HCT116 (cell line): ENCODE data around the gene ABCB8. TPM values are rescaled to one million over a fixed set of nuclear protein-coding genes. Genes with fewer than 3 reads are reported as not detected.

Experiments used
- ATAC-seq: fragments of 200-7000 bp; cut with Tn5 transposase; 2 replicates; pipeline ENCODE4 v1.9.1; 2020; ENCODE audit warnings: mild to moderate bottlenecking, moderate library complexity
- BruUV-seq: library from RNA; stranded (reverse); fragments of 400-500 nt; replicated peaks from 2 replicates; lab custom pipeline; 2021; lab: Mats Ljungman, UMichigan
- CTCF ChIA-PET: fragments of 300-600 bp; sonication (Branson Sonifier 250); formaldehyde crosslinking; loops from one replicate; lab custom pipeline; 2021; ENCODE audit warnings: antibody characterized with exemption; lab: Charles Lee
- POLR2A ChIA-PET: fragments of 300-600, 350-600 bp; sonication (Branson Sonifier 250); formaldehyde crosslinking; loops from one replicate; lab custom pipeline; 2021; ENCODE audit warnings: antibody characterized with exemption; lab: Charles Lee
- RAD21 ChIA-PET, 2 experiments: fragments of 300-600 bp; sonication (Branson Sonifier 250); formaldehyde crosslinking; loops; one replicate each; lab custom pipeline; 2023; ENCODE audit warnings: low total read pairs in 2 of 2; ENCODE audit not compliant: uncharacterized antibody in 2 of 2, unreplicated experiment in 2 of 2, low non-redundant PET in 1 of 2; lab: Charles Lee
- DNase-seq: peaks from one replicate; pipeline ENCODE4 v3.0.0-alpha.2; 2010; ENCODE audit warnings: low read depth, low spot score
- H2AFZ ChIP-seq: fragments of 200-600 bp; shearing (Covaris generic), sonication (generic); 2 replicates; pipeline ENCODE4 v1.6.1; 2017; ENCODE audit warnings: low read depth, mixed run types, mixed read lengths, antibody characterized with exemption, low read length; ENCODE audit not compliant: poor library complexity, severe bottlenecking
- H3K27ac ChIP-seq: 2 replicates; pipeline ENCODE4 v1.5.1; 2012; ENCODE audit warnings: low read depth, low read length
- H3K27me3 ChIP-seq: fragments of 200-600 bp; sonication (generic); 2 replicates; pipeline ENCODE4 v1.6.1; 2016; ENCODE audit warnings: mixed run types, low read length, mixed read lengths; ENCODE audit not compliant: insufficient read depth
- H3K36me3 ChIP-seq, 2 experiments: fragments of 200-500 bp in 1 of 2; fragments of 200-600 bp in 1 of 2; sonication (Bioruptor generic) in 1 of 2; sonication (generic) in 1 of 2; 2 replicates each; pipeline versions ENCODE4 v1.5.1 to v1.6.1; 2014 to 2016; ENCODE audit warnings: low read length in 2 of 2, inconsistent platforms in 1 of 2, mixed read lengths in 1 of 2, mixed run types in 1 of 2; ENCODE audit not compliant: insufficient read depth in 2 of 2, control insufficient read depth in 1 of 2
- H3K4me1 ChIP-seq, 2 experiments: fragments of 200-600 bp in 1 of 2; sonication (generic) in 1 of 2; 2 replicates each; pipeline versions ENCODE4 v1.5.1 to v1.6.1; 2012 to 2017; ENCODE audit warnings: low read length in 2 of 2, inconsistent platforms in 1 of 2, mild to moderate bottlenecking in 1 of 2, mixed read lengths in 1 of 2, mixed run types in 1 of 2, moderate library complexity in 1 of 2; ENCODE audit not compliant: insufficient read depth in 2 of 2, control insufficient read depth in 1 of 2
- H3K4me2 ChIP-seq: fragments of 200-600 bp; sonication (generic); 2 replicates; pipeline ENCODE4 v1.6.1; 2017; ENCODE audit warnings: mixed run types, low read length, mixed read lengths
- H3K4me3 ChIP-seq, 2 experiments: fragments of 200-600 bp in 1 of 2; sonication (generic) in 1 of 2; replicated peaks in 1 of 2; 2 replicates each; pipeline ENCODE4 v1.5.1; 2011 to 2016; ENCODE audit warnings: low read length in 2 of 2, control low read depth in 1 of 2, low read depth in 1 of 2, mild to moderate bottlenecking in 1 of 2, mixed read lengths in 1 of 2, mixed run types in 1 of 2
- H3K79me2 ChIP-seq: fragments of 200-600 bp; sonication (generic); 2 replicates; pipeline ENCODE4 v1.6.1; 2017; ENCODE audit warnings: mild to moderate bottlenecking, mixed run types, low read length, moderate library complexity, mixed read lengths; ENCODE audit not compliant: insufficient read depth
- H3K9ac ChIP-seq: fragments of 200-600 bp; sonication (generic); 2 replicates; pipeline ENCODE4 v1.6.1; 2016; ENCODE audit warnings: low read length, mixed read lengths
- H3K9me2 ChIP-seq: fragments of 200-600 bp; sonication (generic), shearing (Covaris generic); 2 replicates; pipeline ENCODE4 v1.6.1; 2017; ENCODE audit warnings: mixed run types, mild to moderate bottlenecking, moderate library complexity; ENCODE audit not compliant: insufficient read depth
- H3K9me3 ChIP-seq, 2 experiments: fragments of 200-500 bp in 1 of 2; fragments of 200-600 bp in 1 of 2; sonication (Bioruptor generic) in 1 of 2; sonication (generic) in 1 of 2; 2 replicates each; pipeline ENCODE4 v1.6.1; 2014 to 2017; ENCODE audit warnings: low read length in 2 of 2, mixed read lengths in 2 of 2, inconsistent platforms in 1 of 2, low read depth in 1 of 2, mild to moderate bottlenecking in 1 of 2, mixed run types in 1 of 2, moderate library complexity in 1 of 2; ENCODE audit not compliant: control insufficient read depth in 1 of 2, insufficient read depth in 1 of 2
- H4K20me1 ChIP-seq: fragments of 200-600 bp; sonication (generic), shearing (Covaris generic); 2 replicates; pipeline ENCODE4 v1.6.1; 2017; ENCODE audit warnings: mixed run types, mild to moderate bottlenecking, moderate library complexity; ENCODE audit not compliant: insufficient read depth
- EGR1 ChIP-seq: IDR thresholded peaks from 2 replicates; pipeline ENCODE4 v1.6.1; 2012; ENCODE audit warnings: low read depth
- EZH2phosphoT487 ChIP-seq: fragments of 200-600 bp; IDR thresholded peaks from 2 replicates; pipeline ENCODE4 v1.6.1; 2018; ENCODE audit warnings: antibody characterized with exemption, borderline replicate concordance
- JUND ChIP-seq: IDR thresholded peaks from 2 replicates; pipeline ENCODE4 v1.6.1; 2012
- POLR2AphosphoS5 ChIP-seq: IDR thresholded peaks from 2 replicates; pipeline ENCODE4 v1.6.1; 2011; ENCODE audit warnings: mild to moderate bottlenecking, low read depth, low read length, moderate library complexity
- intact Hi-C: fragments of 100-400 bp; cut with micrococcal nuclease; formaldehyde crosslinking; loops from 2 replicates; pipeline ENCODE4 v1.10.0; 2022
- total RNA-seq: library from RNA; stranded (reverse); gene quantifications from one replicate; pipeline ENCODE4 v1.2.1, GENCODE V29; 2021; ENCODE audit not compliant: unreplicated experiment
- TF ChIP-seq, protein P1 (sequence below): IDR thresholded peaks from 2 replicates; pipeline ENCODE4 v1.6.1; 2012
- TF ChIP-seq, protein P2 (sequence below): IDR thresholded peaks from 2 replicates; pipeline ENCODE4 v1.6.1; 2012
- TF ChIP-seq, protein P3 (sequence below): IDR thresholded peaks from 2 replicates; pipeline ENCODE4 v1.6.1; 2012; ENCODE audit warnings: low read depth

ABCB8 gene
- total RNA-seq, 1 experiment from 2014 or later: 55.2 TPM

GRCh38 chr7:151014950-151015349 lies 13.3 kb upstream of the ABCB8 start:
- ChIA-PET RAD21 (no interaction called here), POLR2A (no interaction called here), CTCF (no interaction called here)
- no peak for TF ChIP-seq JUND
- TF ChIP-seq, protein P1, sequence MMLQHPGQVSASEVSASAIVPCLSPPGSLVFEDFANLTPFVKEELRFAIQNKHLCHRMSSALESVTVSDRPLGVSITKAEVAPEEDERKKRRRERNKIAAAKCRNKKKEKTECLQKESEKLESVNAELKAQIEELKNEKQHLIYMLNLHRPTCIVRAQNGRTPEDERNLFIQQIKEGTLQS: no peak
- TF ChIP-seq POLR2AphosphoS5: no peak
- TF ChIP-seq EZH2phosphoT487: no peak
- TF ChIP-seq, protein P2, sequence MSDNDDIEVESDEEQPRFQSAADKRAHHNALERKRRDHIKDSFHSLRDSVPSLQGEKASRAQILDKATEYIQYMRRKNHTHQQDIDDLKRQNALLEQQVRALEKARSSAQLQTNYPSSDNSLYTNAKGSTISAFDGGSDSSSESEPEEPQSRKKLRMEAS: no peak
- TF ChIP-seq, protein P3, sequence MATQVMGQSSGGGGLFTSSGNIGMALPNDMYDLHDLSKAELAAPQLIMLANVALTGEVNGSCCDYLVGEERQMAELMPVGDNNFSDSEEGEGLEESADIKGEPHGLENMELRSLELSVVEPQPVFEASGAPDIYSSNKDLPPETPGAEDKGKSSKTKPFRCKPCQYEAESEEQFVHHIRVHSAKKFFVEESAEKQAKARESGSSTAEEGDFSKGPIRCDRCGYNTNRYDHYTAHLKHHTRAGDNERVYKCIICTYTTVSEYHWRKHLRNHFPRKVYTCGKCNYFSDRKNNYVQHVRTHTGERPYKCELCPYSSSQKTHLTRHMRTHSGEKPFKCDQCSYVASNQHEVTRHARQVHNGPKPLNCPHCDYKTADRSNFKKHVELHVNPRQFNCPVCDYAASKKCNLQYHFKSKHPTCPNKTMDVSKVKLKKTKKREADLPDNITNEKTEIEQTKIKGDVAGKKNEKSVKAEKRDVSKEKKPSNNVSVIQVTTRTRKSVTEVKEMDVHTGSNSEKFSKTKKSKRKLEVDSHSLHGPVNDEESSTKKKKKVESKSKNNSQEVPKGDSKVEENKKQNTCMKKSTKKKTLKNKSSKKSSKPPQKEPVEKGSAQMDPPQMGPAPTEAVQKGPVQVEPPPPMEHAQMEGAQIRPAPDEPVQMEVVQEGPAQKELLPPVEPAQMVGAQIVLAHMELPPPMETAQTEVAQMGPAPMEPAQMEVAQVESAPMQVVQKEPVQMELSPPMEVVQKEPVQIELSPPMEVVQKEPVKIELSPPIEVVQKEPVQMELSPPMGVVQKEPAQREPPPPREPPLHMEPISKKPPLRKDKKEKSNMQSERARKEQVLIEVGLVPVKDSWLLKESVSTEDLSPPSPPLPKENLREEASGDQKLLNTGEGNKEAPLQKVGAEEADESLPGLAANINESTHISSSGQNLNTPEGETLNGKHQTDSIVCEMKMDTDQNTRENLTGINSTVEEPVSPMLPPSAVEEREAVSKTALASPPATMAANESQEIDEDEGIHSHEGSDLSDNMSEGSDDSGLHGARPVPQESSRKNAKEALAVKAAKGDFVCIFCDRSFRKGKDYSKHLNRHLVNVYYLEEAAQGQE: no peak
- TF ChIP-seq EGR1: no peak
- no peak for ATAC-seq
- BruUV-seq: no TSS peak
- H3K27me3 ChIP-seq: no peaks in the 10 kb centered on the region
- intact Hi-C loops: loop anchor here (5.0 to 10.0 kb wide), 2 partner anchors 118 to 240 kb away; no protein-coding TSS in a partner anchor
- H3K36me3 ChIP-seq: no peaks in the 10 kb centered on the region
- H2AFZ ChIP-seq: no peak overlapping the region
- H3K4me1 ChIP-seq: peaks cover 8 to 52% of the 10 kb centered on the region in 2 experiments; a peak in 3 of 4 replicates
- no peak overlapping the region for H3K9ac ChIP-seq
- no peak overlapping the region for H3K27ac ChIP-seq
- H3K79me2 ChIP-seq: no peaks in the 10 kb centered on the region
- no peak overlapping the region for H3K4me3 ChIP-seq
- DNase-seq: no peak
- H3K4me2 ChIP-seq: no peak overlapping the region
- no peaks in the 10 kb centered on the region for H3K9me2 ChIP-seq
- no peaks in the 10 kb centered on the region for H3K9me3 ChIP-seq
- no peaks in the 10 kb centered on the region for H4K20me1 ChIP-seq
